Measurements from ENCODE around the gene PRDM5.
"Not testable (repeated sequence)": the region's sequence is repeated elsewhere in the genome, so short reads cannot be mapped to it uniquely, and the experiment has no call there.

PRDM5 gene

DNA sequence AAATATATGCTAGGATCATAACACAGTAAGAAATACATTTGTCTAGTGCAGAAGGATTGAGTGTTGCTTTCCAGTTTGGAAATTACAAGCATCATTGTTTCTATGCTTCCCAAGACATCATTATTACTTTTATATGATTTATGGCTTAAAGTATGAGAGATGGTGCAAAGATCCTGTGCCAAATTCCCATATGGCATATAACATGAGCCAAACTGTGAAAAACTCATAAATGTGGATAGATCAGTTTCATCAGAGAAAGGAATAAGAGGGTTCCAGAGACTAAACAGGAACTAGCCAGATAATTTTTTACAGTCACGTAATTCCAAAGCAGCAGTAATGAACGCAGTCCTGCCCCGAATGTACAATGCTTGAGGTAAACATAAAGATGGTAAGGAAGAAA lies 126.3 kb downstream of the PRDM5 start:
- in situ Hi-C loops (cut with HindIII; ENCODE audit: low pct_ligation_motif_present, low pct_unique_long_range_greater_than_20kb, low sequenced_read_pairs): no loop called here
- DNase-seq: no peak

DNA sequence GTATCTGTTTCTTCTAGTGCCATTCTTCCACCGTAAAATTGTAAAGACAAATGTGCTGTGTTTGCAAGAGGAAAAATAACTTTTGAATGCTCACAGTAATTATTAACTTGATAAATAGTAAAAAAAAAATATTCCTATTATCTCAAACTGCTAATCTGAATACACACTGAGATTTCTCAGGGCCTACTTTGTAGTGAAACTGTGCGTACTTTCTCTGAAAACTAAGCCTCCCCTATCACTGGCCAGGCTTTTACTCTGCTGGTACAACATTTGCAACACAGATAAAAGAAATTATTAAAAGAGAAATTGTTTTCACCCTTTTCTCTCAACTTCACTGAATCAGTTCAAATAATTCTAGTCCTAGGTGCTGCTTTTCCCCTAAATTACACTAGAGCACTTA lies 137.3 kb downstream of the PRDM5 start:
- no peak for DNase-seq
- in situ Hi-C loops (cut with HindIII; ENCODE audit: low pct_ligation_motif_present, low pct_unique_long_range_greater_than_20kb, low sequenced_read_pairs): no loop called here

DNA sequence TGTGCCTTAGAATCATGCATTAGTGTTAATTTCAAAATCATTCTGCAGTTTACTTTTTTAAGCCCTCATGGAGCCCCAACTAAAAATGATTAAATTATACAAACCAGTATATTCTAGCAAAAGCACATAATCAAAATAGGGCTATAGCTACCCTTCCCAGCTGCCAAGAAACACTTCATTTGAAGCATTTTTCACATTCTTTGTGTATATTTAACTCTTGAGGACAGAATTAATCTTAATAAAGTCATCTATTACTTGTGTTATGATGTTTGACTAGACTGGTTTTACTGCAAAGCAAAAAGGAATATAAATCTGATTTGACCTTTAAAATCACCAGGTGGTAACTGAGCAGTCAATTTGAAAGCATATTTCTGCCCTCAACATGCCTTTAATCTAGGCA lies 145.1 kb downstream of the PRDM5 start:
- no peak for DNase-seq
- in situ Hi-C loops (cut with HindIII; ENCODE audit: low pct_ligation_motif_present, low pct_unique_long_range_greater_than_20kb, low sequenced_read_pairs): no loop called here

DNA sequence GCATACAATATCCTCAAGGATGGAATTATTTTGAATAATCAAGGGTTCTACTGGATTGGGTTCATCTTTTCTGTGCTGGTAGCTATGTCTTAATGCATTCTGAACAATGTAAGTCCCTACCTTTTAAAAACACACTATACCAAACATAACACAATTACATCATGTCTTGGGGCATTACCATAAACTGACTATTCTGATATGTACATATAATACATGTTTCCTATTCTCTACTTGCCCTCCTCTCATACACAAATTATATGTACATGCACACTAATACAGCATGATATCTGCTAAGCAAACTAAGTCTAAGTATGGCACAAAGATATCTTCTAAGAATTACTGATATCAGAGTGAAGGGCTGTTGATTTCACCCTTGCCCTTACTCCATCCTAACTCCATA lies 147.1 kb downstream of the PRDM5 start:
- in situ Hi-C loops (cut with HindIII; ENCODE audit: low pct_ligation_motif_present, low pct_unique_long_range_greater_than_20kb, low sequenced_read_pairs): no loop called here
- no peak for DNase-seq

DNA sequence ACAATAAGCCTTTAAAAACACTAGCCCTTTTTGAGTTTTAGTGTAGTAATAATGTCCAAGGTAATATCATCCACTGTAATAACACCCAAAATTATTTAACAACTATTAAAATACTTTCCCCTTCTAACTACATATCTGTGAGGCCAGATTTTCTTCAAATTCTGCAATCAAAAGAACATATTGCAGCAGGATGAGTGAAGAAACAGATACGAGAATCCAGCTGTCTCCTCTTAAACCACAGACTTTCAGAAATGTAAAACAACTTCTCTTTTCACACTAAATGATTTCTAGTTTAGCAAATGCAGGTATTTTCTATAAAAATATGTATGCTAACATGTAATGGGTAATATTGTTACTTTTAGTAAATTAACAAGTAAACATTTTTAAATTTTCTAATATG lies 148.9 kb downstream of the PRDM5 start:
- DNase-seq: no peak
- in situ Hi-C loops (cut with HindIII; ENCODE audit: low pct_ligation_motif_present, low pct_unique_long_range_greater_than_20kb, low sequenced_read_pairs): no loop called here

DNA sequence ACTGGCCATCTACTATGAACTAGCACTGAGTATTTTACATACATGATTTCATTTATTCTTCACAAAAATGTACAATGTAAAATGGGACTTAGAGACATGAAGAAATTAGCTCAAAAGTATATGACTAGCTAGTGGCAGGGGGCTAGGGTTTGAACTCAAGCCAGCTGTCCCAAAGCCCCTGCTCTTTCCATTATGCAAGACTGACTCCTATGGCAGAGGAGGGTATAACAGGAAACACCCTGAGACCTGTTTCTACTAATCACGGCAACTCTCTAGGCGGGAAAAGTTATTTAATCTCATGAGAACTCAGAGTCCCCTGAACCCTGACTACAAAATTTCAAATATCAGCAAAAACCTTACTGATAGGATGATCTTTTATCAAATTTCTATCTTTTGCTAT lies 150.6 kb downstream of the PRDM5 start:
- no peak for DNase-seq
- in situ Hi-C loops (cut with HindIII; ENCODE audit: low pct_ligation_motif_present, low pct_unique_long_range_greater_than_20kb, low sequenced_read_pairs): no loop called here

DNA sequence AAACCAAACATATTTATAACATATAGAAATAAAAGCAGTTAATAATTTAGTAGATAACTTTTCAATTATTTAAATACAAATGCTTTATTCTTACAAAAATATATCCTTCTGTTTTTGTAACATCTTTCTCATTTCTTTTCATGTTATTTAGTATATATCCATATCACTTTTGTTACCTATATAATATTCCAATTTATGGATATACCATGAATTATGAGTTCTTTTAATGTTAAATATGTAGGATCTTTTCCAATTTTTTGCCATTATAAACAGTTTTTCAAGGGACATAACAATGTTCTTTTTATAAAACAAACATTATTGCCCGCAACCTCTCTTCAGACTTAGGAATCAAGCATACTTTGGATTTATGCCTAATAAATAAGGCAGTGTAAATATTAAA lies 151.6 kb downstream of the PRDM5 start:
- in situ Hi-C loops (cut with HindIII; ENCODE audit: low pct_ligation_motif_present, low pct_unique_long_range_greater_than_20kb, low sequenced_read_pairs): no loop called here
- no peak for DNase-seq

DNA sequence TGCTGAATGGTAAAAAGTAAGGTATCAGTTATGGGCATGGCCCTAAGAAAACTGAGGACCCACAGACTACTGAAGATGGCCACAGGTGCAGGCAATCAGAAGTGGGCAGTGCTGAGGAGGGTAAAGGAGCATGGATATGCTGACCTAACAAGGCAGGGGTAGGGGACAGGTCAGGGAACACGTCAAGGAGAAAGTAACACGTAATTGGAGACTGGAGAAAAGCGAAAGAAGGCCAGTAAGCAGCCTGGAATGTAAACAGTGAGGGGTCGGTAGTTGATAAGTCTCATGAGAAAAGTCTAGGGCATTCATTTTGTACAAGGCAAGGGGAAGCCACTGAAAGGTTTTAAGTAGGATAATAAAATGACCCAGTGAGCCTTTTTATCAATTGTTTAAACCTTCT lies 153.3 kb downstream of the PRDM5 start:
- in situ Hi-C loops (cut with HindIII; ENCODE audit: low pct_ligation_motif_present, low pct_unique_long_range_greater_than_20kb, low sequenced_read_pairs): no loop called here
- DNase-seq: peak; percentile 39

DNA sequence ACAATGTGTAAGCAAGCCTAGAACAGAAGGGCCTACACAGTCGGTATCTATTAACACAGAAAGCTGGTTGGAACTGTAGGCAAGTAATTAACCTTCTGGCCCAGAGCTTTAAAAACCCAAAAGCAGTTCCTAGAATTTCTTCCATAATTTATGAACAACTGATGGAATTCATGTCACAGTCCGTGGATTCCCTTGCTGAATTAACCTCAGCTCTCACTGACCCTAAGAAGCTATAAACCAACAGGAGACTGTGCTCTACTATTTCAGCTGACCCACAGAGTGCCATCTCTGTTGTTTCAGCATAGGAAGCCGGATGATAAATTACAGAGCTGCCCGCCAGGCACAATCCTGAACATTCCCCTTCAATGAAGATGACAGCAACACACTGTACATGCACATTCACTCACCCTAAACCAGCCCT lies 157.3 kb downstream of the PRDM5 start:
- in situ Hi-C loops (cut with HindIII; ENCODE audit: low pct_ligation_motif_present, low pct_unique_long_range_greater_than_20kb, low sequenced_read_pairs): no loop called here
- no peak for DNase-seq

DNA sequence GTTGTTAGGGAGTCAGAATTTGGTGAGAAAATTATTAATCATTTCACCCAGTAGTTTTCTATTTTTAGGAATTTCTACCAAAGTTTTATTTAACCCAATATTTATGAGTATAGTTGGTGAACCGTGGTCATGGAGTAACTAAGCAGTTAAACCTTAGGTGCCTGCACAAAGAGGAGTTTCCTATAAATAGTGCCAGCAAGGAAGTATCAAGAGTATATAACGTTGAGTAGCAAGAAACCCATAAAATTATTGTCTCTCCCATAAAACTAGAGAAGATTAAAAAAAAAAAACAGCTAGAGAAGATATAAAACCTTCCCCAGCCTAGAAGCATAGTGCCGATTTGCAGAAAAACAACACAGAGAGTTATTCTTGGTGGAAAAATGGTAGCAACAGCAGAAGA lies 158.9 kb downstream of the PRDM5 start:
- no peak for DNase-seq
- in situ Hi-C loops (cut with HindIII; ENCODE audit: low pct_ligation_motif_present, low pct_unique_long_range_greater_than_20kb, low sequenced_read_pairs): no loop called here

DNA sequence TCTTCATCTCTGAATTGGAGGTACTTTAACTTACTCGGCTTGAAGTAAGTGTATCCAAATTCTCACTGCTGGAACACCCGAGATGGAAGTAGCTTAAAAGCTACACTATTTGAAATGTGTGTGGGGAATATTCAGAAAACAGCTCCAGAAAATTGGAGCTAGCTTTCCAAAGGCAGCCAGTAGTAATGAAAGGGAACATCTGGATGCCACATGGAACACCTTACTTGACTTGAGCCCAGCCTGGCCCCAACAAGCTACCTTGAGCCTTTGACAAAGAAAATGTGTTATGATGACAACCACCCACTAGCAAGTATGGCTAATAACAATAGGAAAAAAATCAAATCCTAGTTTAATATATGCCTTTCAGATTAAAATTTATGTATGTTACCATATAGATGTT lies 161.5 kb downstream of the PRDM5 start:
- in situ Hi-C loops (cut with HindIII; ENCODE audit: low pct_ligation_motif_present, low pct_unique_long_range_greater_than_20kb, low sequenced_read_pairs): no loop called here
- no peak for DNase-seq

DNA sequence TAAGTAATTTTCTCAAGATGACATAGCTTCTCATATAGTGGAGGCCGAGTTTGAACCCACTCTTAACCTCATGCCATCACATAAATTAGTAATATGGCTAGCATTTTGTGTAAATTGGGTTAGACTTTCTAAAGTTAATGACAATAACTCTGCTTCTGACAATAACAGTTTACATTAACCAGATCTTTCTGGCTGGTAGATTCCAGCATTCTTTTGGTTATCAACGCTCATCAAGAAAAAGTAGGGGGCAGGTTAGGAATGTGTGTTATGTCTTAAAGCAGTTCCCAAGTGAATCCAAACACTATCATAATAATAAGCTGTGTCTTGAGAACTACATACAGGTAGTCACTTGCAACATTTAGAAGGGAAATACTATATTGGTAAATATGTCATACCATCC lies 162.5 kb downstream of the PRDM5 start:
- DNase-seq: no peak
- in situ Hi-C loops (cut with HindIII; ENCODE audit: low pct_ligation_motif_present, low pct_unique_long_range_greater_than_20kb, low sequenced_read_pairs): no loop called here

DNA sequence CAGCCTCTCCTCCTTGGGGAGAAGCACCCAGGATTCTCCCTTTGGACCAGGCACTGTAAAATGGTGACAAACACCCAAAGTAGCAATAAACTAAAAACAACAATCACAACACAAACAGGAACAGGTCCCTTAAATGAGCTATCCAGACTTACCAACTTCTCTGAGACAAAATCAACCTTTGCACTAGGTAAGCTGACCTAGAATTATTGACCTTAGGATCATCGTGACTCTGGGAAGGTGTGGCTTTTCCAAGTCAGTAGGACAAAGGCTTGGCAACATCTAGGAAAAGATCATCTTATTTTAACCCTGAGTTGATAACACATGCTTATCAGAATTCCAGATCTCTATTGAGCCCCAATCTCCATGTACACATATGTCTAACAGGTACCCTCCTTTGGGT lies 166.7 kb downstream of the PRDM5 start:
- no peak for DNase-seq
- in situ Hi-C loops (cut with HindIII; ENCODE audit: low pct_ligation_motif_present, low pct_unique_long_range_greater_than_20kb, low sequenced_read_pairs): no loop called here

DNA sequence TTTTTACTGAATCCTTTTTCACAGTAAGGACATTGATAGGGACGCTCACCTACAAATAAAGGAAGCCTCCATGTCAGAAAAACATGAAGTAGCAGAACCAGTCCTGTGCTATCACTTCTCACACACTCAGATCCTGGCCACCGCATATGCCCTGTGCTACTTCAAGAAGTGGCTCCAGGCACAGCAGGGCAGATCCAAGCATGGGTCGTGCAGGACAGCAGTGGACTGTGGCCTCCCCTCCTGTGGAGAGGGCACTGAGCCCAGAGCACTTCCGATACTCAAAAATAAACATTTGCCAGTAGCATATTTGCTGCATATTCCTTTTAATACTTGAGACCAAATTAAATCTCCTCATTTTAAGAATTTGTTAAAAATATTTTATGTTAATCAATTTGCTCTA lies 167.9 kb downstream of the PRDM5 start:
- DNase-seq: no peak
- in situ Hi-C loops (cut with HindIII; ENCODE audit: low pct_ligation_motif_present, low pct_unique_long_range_greater_than_20kb, low sequenced_read_pairs): no loop called here

DNA sequence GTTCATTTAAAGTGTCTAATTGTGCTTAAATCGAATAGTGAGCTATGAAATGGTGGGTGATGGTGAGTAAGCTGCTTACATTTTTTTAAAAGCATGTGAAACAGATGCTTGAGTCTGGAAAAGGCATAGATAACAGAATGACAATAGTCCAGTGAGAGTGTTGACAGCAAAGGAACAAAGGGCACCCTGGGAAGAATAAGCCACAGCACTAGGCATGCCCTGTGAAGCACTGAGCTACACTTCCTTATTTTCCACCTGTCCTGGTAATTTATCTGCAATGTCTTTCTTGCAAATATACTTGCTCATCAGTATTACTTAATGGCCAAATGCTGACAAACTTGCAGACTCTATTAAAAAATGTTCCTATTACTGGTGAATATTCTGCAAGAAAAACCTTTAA lies 168.7 kb downstream of the PRDM5 start:
- in situ Hi-C loops (cut with HindIII; ENCODE audit: low pct_ligation_motif_present, low pct_unique_long_range_greater_than_20kb, low sequenced_read_pairs): no loop called here

DNA sequence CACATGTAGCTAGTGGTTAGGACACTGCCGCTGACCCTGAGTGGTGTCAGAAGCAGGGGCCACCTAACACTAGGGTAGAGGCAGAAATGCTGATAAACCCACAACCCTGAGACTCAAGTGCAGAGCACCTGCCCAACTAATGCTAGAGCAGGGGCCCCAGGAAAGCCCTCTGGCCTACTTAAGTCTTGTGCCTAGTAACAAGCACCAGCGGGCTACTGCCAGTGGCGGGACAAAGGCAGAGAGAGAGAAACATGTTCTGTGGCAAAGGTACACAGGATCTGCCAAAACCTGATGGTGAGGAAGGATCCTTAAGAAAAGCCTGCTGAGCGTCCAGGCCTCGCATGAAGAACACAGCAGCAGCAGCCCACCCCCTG lies 172.4 kb downstream of the PRDM5 start:
- no peak for DNase-seq
- in situ Hi-C loops (cut with HindIII; ENCODE audit: low pct_ligation_motif_present, low pct_unique_long_range_greater_than_20kb, low sequenced_read_pairs): no loop called here

More for the DNA sequence above, 168.7 kb downstream of the PRDM5 start:
- no peak for DNase-seq

DNA sequence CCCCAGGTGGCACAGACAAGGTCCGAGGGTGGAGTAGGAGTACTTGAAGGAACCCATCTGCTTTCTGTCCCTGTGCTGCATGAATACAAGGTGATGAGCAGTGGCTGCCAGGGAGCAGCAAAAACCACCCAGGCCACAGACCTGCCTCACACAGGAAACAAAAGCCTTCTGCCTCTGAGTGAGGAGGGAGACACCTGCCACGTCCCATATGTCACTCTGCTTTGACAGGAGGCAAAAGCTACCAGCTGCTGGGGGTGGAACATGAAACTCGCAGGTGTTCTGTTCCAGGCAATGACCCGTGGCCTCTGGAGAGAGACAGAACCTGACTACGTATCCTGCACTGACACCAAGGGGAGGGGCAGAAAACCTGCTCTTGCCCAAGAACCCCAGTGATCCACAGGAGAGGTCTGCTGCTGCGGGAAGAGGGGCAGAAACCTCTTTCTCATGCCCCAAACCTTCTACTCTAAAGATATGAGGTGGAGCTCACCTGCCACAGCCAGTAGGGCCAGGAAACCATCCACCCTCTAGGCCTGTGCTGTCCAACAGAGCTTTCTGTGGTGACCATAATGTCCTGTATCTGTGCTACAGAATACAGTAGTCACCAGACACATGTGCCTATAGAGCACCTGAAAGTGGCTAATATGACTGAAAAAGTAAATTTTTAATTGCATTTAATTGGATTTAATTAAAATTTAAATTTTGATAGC lies 172.9 kb downstream of the PRDM5 start:
- DNase-seq: no peak
- in situ Hi-C loops (cut with HindIII; ENCODE audit: low pct_ligation_motif_present, low pct_unique_long_range_greater_than_20kb, low sequenced_read_pairs): no loop called here

DNA sequence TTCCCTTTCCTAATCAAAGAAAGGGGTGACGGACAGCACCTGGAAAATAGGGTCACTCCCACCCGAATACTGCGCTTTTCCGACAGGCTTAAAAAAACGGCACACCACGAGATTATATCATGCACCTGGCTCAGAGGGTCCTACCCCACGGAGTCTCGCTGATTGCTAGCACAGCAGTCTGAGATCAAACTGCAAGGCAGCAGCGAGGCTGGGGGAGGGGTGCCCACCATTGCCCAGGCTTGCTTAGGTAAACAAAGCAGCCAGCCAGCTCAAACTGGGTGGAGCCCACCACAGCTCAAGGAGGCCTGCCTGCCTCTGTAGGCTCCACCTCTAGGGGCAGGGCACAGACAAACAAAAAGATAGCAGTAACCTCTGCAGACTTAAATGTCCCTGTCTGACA lies 180.9 kb downstream of the PRDM5 start:
- DNase-seq; in situ Hi-C loops (cut with HindIII; ENCODE audit: low pct_ligation_motif_present, low pct_unique_long_range_greater_than_20kb, low sequenced_read_pairs): not testable (repeated sequence)

DNA sequence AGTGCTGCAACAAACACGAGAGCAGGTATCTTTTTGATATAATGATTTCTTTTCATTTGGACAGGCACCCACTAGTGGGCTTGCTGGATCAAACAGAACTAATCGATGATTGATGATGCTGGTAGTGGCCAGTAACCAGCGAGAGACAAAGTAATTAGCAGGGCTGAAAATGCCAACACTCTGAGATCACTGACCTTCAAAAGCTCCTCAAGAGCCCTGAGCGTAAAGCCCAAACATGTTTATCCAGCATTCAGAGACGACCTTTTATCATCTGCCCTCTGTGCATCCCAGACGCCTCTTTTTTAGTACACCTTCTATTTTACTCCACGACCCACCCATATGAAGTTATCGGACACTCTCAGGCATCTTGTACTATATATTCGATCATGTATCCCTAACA lies 186.2 kb downstream of the PRDM5 start:
- no peak for DNase-seq
- in situ Hi-C loops (cut with HindIII; ENCODE audit: low pct_ligation_motif_present, low pct_unique_long_range_greater_than_20kb, low sequenced_read_pairs): no loop called here

DNA sequence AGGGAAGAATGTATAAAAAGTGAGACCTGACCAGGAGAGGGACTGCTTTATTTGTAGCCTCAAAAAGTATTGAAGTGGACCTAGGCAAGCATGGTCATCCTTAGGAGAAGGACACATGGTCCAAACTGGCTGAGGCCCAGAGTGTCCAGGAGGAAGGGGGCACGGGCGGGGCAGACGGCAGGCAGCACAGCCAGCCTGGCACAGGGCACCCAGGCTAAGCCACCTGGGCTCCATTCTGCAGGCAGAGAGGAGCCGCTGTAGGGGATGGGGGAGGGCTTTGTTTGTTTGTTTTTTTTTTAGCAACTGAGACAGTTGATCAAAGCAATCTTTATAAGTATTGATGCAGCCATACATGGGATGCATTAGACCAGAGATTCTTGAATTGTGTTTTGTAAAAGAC lies 188.6 kb downstream of the PRDM5 start:
- DNase-seq: no peak
- in situ Hi-C loops (cut with HindIII; ENCODE audit: low pct_ligation_motif_present, low pct_unique_long_range_greater_than_20kb, low sequenced_read_pairs): no loop called here

DNA sequence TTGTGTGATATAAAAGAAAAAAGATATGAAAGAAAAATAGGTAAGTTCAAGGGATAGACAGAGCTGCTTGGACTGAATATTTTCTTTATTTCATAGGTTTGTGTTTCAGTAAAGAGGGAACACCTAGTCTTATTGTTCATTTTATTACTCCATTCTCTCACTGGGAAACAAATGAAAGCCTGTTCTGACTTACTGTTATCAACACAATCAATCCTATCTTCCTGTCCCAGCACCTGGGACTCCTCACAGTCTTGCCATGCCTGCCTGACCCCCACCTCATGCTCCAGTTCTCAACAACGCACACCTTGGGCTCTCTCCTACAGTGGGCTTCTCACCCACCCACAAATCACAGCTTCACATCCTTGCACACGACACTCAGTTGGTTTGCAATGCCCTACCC lies 189.5 kb downstream of the PRDM5 start:
- in situ Hi-C loops (cut with HindIII; ENCODE audit: low pct_ligation_motif_present, low pct_unique_long_range_greater_than_20kb, low sequenced_read_pairs): no loop called here
- no peak for DNase-seq
